PFSK-1 (cell line): Measurements from ENCODE around the gene FAM83C.

Experiments
- FOXP2 ChIP-seq: optimal IDR thresholded peaks from 2 replicates; pipeline ENCODE3; 2011; ENCODE audit warnings: borderline replicate concordance, control low read depth, inconsistent platforms; ENCODE audit not compliant: insufficient read depth; ENCODE audit errors: extremely low read length, extremely low read depth
- POLR2AphosphoS5 ChIP-seq: IDR thresholded peaks from 2 replicates; pipeline ENCODE4 v1.6.1; 2012; ENCODE audit warnings: low read depth, mild to moderate bottlenecking, control low read depth, low read length, moderate library complexity
- SIN3A ChIP-seq: IDR thresholded peaks from 2 replicates; pipeline ENCODE4 v1.6.1; 2012; ENCODE audit warnings: mild to moderate bottlenecking, low read length, moderate library complexity, borderline replicate concordance; ENCODE audit not compliant: insufficient read depth
- TAF1 ChIP-seq: IDR thresholded peaks from 2 replicates; pipeline ENCODE4 v1.6.1; 2012; ENCODE audit warnings: low read length, control low read depth, borderline replicate concordance; ENCODE audit not compliant: insufficient read depth
- TF ChIP-seq, protein P1 (sequence below), 2 experiments: IDR thresholded peaks; 2 replicates each; pipeline versions ENCODE4 v1.6.1 to v1.8.0; 2011 to 2012; ENCODE audit warnings: low read depth in 2 of 2, low read length in 2 of 2, control low read depth in 1 of 2, inconsistent platforms in 1 of 2, mild to moderate bottlenecking in 1 of 2, moderate library complexity in 1 of 2; ENCODE audit not compliant: insufficient read depth in 1 of 2

FAM83C gene

DNA sequence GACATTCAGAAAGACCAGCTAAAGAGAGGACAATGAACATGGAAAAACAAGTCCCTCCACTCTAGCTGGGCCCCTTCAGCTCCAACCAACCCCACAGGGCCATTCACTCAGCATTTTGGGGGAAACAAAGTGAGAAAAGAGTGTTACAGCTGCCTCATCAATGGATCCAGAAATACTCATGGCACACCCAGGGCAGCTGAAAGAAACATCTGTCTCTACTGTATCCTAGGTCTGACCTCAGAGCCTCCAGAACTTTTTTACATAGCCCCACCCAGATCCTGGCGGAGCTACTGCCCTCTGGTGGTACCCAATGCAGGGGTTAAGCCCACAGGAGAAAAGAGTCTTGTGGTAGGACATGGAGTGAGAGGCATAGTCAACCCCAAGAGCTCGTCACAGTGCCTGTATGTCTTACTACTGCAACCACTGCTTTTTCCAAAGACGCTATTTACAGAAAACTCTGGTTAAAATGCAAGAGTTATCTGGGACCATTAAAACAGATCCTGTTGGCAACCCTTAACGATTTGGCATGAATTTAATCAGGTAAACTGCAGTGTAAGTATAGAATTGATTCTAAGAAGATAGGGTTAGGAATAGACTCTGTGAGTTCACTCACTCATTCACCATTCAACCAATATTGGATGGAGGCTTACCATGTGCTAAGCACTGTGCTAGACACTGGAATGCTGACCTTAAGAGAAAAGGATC lies 37.4 kb upstream of the FAM83C start:
- TF ChIP-seq FOXP2 (no peak), TAF1 (0 out of 2 replicates have a peak, but pooled peaks have one; percentile 19)

DNA sequence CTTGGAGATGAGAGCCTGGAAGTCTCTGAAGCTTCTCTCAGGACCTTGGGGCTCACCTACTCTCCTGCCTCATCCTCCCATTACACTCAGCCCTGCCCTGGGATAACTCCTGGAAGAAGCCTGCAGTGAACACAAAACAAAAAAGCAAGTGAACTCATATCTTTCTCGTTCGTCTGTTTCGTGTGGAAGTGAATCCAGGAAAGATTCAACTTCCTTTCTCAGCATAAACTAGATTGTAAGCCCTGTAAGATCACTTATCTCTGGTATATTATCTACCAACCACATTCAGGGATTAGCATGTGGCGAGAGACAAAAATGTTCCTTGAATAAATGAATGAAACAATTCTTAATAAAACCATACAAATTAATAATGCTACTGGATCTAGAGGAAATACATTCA lies 36.5 kb upstream of the FAM83C start:
- TF ChIP-seq, protein P1, sequence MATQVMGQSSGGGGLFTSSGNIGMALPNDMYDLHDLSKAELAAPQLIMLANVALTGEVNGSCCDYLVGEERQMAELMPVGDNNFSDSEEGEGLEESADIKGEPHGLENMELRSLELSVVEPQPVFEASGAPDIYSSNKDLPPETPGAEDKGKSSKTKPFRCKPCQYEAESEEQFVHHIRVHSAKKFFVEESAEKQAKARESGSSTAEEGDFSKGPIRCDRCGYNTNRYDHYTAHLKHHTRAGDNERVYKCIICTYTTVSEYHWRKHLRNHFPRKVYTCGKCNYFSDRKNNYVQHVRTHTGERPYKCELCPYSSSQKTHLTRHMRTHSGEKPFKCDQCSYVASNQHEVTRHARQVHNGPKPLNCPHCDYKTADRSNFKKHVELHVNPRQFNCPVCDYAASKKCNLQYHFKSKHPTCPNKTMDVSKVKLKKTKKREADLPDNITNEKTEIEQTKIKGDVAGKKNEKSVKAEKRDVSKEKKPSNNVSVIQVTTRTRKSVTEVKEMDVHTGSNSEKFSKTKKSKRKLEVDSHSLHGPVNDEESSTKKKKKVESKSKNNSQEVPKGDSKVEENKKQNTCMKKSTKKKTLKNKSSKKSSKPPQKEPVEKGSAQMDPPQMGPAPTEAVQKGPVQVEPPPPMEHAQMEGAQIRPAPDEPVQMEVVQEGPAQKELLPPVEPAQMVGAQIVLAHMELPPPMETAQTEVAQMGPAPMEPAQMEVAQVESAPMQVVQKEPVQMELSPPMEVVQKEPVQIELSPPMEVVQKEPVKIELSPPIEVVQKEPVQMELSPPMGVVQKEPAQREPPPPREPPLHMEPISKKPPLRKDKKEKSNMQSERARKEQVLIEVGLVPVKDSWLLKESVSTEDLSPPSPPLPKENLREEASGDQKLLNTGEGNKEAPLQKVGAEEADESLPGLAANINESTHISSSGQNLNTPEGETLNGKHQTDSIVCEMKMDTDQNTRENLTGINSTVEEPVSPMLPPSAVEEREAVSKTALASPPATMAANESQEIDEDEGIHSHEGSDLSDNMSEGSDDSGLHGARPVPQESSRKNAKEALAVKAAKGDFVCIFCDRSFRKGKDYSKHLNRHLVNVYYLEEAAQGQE (IDR thresholded peaks at IDR 0.05; ENCODE audit: insufficient read depth in 1 of 2, low read depth in 2 of 2, low read length in 2 of 2): no peak
- TF ChIP-seq TAF1 (no peak), FOXP2 (no peak)

DNA sequence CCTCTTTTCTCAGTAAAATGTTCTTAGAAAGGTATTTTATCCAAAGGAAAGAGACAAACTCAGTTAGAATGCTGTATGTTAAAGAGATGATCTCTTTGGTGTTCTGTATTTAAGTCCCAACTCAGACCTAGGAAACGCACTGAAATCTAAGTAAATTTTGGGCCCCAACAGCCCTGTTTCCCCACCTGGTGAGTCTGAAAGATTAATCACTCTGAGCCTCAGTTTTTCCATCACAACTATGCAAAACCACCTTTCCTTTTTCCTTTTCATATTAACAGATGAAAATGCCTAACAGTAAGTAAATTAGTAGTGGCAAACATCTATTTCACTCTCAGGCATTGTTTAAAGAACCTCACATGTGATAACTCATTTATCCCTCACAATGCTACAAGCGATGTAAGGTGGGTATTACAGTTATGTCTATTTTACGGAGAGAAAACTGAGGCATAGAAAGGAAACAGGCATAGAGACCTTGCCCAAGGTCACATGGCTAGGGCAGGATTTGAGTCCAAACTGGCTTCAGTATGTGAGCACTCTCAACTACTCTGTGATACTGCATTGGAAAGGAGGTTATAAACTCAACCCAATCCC lies 36.0 kb upstream of the FAM83C start:
- TF ChIP-seq SIN3A (no peak), FOXP2 (no peak), TAF1 (no peak), POLR2AphosphoS5 (no peak)
- TF ChIP-seq, protein P1 (IDR thresholded peaks at IDR 0.05; ENCODE audit: insufficient read depth in 1 of 2, low read depth in 2 of 2, low read length in 2 of 2): no peak

DNA sequence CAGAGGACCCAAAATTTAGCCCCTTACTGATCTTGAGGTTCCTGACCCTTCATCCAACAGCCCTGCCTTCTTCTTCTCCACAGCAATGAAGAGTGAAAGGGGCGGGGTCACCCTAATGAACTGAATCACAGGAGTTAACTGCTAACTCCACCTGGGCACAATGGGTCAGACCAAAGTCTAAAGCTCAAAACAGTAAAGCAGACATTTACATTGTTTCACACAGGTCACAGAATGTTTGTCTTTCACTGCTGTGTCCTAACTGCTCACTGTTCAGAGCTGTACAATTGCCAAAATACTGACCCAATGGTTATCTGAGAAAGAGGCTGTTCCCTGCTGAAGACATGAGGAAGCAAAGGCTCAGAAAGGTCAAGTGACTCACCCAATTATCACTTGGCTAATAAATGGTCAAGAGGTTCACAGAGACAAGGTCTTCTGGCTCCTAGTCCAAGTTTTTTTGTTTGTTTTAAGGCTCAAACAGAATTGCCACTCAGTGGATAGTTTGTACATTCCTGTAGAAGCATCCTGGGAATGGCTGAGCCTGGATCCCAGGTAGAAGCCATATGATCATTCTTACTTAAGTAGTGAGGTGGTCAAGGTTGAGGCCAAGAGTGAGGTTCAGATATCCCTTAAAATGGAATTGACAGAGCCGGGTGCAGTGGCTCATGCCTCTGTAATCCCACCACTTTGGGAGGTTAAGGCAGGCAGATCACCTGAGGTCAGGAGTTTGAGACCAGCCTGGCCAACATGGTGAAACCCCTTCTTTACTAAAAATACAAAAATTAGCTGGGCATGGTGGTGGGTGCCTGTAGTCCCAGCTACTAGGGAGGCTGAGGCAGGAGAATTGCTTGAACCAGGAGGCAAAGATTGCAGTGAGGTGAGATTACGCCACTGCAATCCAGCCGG lies 35.1 kb upstream of the FAM83C start:
- no peak for TF ChIP-seq TAF1
- TF ChIP-seq SIN3A: 0 out of 2 replicates have a peak, but pooled peaks have one; percentile 49

DNA sequence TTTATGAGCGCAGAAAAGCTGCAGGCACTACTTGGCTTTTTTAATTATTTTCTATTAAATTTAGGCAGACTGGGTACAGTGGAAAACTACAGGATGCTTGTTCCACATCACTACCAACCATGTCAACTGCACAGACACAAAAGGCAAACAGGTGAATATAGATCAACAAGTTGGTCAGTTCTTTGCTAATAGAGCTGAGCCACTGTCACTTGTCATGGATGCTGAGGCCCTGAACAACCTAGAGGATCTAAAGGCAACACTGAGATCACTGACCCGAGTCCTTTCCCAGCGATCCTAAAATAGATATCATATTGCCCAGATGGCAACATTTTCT lies 34.5 kb upstream of the FAM83C start:
- TF ChIP-seq, protein P1 (IDR thresholded peaks at IDR 0.05; ENCODE audit: insufficient read depth in 1 of 2, low read depth in 2 of 2, low read length in 2 of 2): no peak
- TF ChIP-seq TAF1 (no peak), FOXP2 (no peak), SIN3A (no peak), POLR2AphosphoS5 (no peak)
